GM19193 (cell line): ENCODE results near the gene SPTSSB.

Experiments used
- POLR2A ChIP-seq: IDR thresholded peaks from 4 replicates; pipeline ENCODE4 v1.6.1; 2011; ENCODE audit not compliant: insufficient read depth, insufficient read length; ENCODE audit errors: extremely low read depth

SPTSSB gene

GRCh38 chr3:161371441-161372320 is at the start of gene SPTSSB:
Gene SPTSSB, minus strand, starts transcription at chr3:161371517. Its CDS starts 25,194 bp downstream, at chr3:161346323.
- no peak for TF ChIP-seq POLR2A

- no peak for TF ChIP-seq POLR2A
These were observed 49.4 kb upstream of the SPTSSB start for GRCh38 chr3:161420746-161421145.

- TF ChIP-seq POLR2A, result no peak
These were observed 48.4 kb upstream of the SPTSSB start for GRCh38 chr3:161419555-161420333.

- TF ChIP-seq POLR2A, result no peak
These were observed 44.4 kb upstream of the SPTSSB start for GRCh38 chr3:161415506-161416231.

GRCh38 chr3:161414907-161415306 is 43.6 kb upstream of the SPTSSB start:
- no peak for TF ChIP-seq POLR2A

- no peak for TF ChIP-seq POLR2A
These were observed 42.5 kb upstream of the SPTSSB start for GRCh38 chr3:161413855-161414210.

GRCh38 chr3:161413127-161413854 is 42.0 kb upstream of the SPTSSB start:
- no peak for TF ChIP-seq POLR2A

- TF ChIP-seq POLR2A, result no peak
These were observed 40.8 kb upstream of the SPTSSB start for GRCh38 chr3:161412123-161412522.

GRCh38 chr3:161409858-161410257 is 38.5 kb upstream of the SPTSSB start:
- TF ChIP-seq POLR2A, result no peak

GRCh38 chr3:161409069-161409468 is 37.8 kb upstream of the SPTSSB start:
- no peak for TF ChIP-seq POLR2A

GRCh38 chr3:161406594-161407555 is 35.6 kb upstream of the SPTSSB start:
- no peak for TF ChIP-seq POLR2A

GRCh38 chr3:161405836-161406235 is 34.5 kb upstream of the SPTSSB start:
- TF ChIP-seq POLR2A, result no peak

GRCh38 chr3:161405087-161405486 is 33.8 kb upstream of the SPTSSB start:
- no peak for TF ChIP-seq POLR2A
